Left hindlimb (tissue), 1 donor: ENCODE results near the gene SCT.

ENCODE experiments used
- DNase-seq: peaks from one replicate; pipeline ENCODE4 v3.0.0-alpha.2; 2018

Gene SCT

GRCh38 chr11:608791-609251 is 18.2 kb downstream of the SCT start:
- no peak for DNase-seq

DNA sequence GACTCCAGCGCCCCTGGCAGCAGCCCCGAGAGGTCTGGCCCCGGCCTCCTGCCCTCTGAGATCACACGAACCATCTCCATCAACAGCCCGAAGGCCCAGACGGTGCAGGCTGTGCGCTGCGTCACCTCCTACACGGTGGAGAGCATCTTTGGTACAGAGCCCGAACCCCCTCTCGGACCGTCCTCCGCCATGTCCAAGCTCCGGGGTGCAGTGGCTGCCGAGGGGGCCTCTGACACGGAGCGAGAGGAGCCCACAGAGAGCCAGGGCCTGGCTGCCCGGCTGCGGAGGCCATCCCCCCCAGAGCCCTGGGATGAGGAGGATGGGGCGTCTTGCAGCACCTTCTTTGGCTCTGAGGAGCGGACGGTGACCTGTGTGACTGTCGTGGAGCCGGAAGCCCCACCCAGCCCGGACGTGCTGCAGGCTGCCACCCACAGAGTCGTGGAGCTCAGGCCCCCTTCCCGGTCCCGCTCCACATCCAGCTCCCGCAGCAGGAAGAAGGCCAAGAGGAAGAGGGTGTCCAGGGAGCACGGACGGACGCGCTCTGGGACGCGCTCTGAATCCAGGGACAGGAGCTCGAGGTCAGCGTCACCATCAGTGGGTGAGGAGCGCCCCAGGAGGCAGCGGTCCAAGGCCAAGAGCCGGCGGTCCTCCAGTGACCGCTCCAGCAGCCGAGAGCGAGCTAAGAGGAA is 18.9 kb downstream of the SCT start:
- no peak for DNase-seq

DNA sequence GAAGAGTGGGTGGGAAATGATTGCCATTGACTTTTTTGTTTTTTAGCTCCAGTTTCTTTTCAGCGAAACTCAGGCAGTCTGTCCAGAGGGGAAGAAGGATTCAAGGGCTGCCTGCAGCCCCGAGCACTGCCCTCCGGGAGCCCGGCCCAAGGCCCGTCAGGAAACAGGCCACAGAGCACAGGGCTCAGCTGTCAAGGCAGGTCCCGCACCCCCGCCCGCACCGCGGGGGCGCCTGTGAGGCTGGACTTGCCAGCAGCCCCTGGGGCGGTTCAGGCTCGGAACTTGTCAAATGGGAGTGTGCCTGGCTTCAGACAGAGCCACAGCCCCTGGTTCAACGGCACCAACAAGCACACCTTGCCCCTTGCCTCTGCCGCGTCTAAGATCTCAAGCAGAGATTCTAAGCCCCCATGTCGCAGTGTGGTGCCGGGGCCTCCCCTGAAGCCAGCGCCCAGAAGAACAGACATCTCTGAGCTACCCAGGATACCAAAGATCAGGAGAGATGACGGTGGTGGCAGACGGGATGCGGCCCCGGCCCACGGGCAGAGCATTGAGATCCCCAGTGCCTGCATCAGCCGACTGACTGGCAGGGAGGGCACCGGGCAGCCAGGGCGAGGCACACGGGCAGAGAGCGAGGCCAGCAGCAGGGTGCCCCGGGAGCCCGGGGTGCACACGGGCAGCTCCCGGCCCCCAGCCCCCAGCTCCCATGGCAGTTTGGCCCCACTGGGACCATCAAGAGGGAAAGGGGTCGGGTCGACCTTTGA is 19.8 kb downstream of the SCT start:
- DNase-seq = no peak

GRCh38 chr11:606245-606644 is 20.7 kb downstream of the SCT start:
- DNase-seq = no peak

GRCh38 chr11:605286-606129 is 21.5 kb downstream of the SCT start:
- no peak for DNase-seq

GRCh38 chr11:603154-603553 is 23.8 kb downstream of the SCT start:
- DNase-seq = no peak

DNA sequence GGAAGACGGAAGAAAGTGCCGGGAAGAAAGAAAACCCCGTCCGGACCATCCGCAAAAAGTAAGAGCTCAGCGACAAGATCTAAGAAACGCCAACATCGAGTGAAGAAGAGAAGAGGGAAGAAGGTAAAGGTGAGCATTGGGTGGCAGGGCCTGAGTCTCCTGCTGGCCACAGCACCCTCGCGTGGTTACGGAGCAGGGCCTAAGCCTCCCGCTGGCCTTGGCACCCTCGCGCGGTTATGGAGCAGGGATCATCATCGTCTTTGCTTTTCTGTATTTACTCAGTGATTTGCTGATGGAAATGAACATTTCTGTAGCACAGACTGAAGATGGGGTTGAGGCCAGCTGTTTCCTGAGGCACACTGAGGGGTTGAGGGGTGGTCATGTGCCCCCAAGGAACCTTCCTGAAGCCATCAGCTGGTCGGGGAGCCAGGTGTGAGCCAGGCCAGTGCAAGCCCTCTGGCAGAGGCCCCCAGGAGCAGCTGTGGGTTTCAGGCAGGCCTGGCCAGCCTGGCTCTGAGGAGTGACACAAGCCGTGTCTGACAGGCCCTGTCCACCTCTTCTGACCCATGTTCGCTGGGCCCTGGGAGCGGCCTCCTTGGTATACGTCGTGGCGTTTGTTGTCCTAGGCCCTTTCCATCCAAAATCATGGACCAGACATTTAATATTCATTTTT is 25.3 kb downstream of the SCT start:
- no peak for DNase-seq

GRCh38 chr11:598005-598680 is 28.8 kb downstream of the SCT start:
- no peak for DNase-seq

GRCh38 chr11:597166-597725 is 29.7 kb downstream of the SCT start:
- no peak for DNase-seq

- no peak for DNase-seq
Measured at GRCh38 chr11:596374-596773, 30.6 kb downstream of the SCT start.

GRCh38 chr11:595400-595799 is 31.6 kb downstream of the SCT start:
- DNase-seq = no peak

GRCh38 chr11:593347-593746 is 33.6 kb downstream of the SCT start:
- no peak for DNase-seq

DNA sequence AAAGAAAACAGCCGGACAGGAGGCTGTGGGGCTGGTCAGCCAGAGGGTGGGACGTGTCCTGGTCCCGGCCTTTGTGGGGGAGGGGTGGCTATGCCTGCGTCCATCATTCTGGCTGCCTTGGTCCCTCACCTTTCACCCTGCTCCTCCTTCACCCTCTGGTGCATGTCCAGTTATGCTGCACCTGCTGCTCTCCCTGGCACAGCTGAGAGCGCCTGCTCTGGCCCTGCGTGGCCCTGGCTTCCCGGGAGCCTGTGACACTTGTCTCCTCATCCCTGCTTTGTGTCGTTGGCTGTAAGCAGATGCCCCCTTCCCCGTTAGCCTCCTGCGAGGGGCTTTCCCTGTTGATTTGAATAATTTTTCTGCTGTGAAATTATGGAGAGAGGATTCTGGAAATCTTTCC is 34.1 kb downstream of the SCT start:
- DNase-seq = no peak

DNA sequence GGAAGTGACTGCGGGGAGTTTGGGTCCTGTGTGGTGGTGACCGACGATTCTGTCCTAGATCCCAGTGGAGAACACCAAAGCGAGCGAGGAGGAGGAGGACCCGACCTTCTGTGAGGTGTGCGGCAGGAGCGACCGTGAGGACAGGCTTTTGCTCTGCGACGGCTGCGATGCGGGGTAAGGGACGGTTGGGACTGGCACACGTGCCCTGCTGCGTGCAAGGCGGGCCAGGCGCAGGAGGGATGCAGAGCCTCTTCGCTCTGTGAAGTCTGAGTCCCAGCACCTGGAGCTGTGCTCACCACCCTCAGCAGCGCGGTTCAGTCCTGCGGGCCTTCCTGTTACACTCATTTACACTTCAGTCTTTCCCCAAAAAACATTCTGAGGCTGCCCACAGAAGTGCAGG is 34.5 kb downstream of the SCT start:
- no peak for DNase-seq

GRCh38 chr11:590997-591396 is 36.0 kb downstream of the SCT start:
- no peak for DNase-seq

- DNase-seq = no peak
Measured at GRCh38 chr11:589798-590197, 37.2 kb downstream of the SCT start.

- no peak for DNase-seq
Measured at GRCh38 chr11:587978-588380, 39.0 kb downstream of the SCT start.

DNA sequence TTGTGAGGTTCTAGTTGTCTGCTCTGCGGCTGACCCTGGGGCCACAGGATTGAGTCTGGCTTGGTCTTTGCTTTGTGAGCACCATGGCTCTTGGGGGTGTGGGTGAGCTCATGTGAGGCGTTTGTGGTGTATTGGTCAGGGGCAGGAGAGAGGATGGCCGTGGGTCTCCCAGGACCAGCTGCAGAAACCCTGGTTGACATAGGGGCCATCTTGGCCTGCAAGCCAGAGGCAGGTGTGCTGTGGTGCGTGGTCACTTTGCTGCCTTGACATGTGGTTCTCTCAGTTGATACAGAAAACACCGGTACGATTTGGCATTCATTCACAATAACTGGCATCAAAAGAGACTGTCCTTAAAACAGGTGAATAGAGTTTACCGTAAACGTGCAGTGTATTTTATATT is 39.4 kb downstream of the SCT start:
- no peak for DNase-seq

GRCh38 chr11:586376-587316 is 40.3 kb downstream of the SCT start:
- no peak for DNase-seq

- DNase-seq = no peak
Measured at GRCh38 chr11:584287-584686, 42.7 kb downstream of the SCT start.

- no peak for DNase-seq
Measured at GRCh38 chr11:581752-582151, 45.2 kb downstream of the SCT start.
